GM12878 (cell line): ENCODE results near the gene MUTYH. TPM values are rescaled to one million over a fixed set of nuclear protein-coding genes. Genes with fewer than 3 reads are reported as not detected.

Experiments
- ATAC-seq: fragments of 200-7000 bp; cut with Tn5 transposase; 3 replicates; pipeline ENCODE4 v1.9.1; 2020; ENCODE audit warnings: mild to moderate bottlenecking, moderate library complexity
- BruUV-seq: library from RNA; stranded (reverse); fragments of 400-500 nt; replicated peaks from 2 replicates; lab custom pipeline; 2021; lab: Mats Ljungman, UMichigan
- CTCF ChIA-PET: fragments of 300-600 bp; sonication (Branson Sonifier 250); formaldehyde crosslinking; extraction: SDS; loops from one replicate; lab custom pipeline; 2021; ENCODE audit warnings: inconsistent platforms; lab: Yijun Ruan, JAX
- POLR2A ChIA-PET: fragments of 350-600 bp; formaldehyde crosslinking; extraction: SDS; loops from one replicate; lab custom pipeline; 2021; ENCODE audit warnings: inconsistent platforms; lab: Charles Lee
- RAD21 ChIA-PET: fragments of 300-600 bp; sonication (Branson Sonifier 250); formaldehyde crosslinking; loops from one replicate; lab custom pipeline; 2023; ENCODE audit warnings: antibody characterized with exemption; ENCODE audit not compliant: unreplicated experiment; lab: Charles Lee
- SMC1A ChIA-PET: fragments of 300-600 bp; sonication (Branson Sonifier 250); formaldehyde crosslinking; loops from one replicate; lab custom pipeline; 2023; ENCODE audit not compliant: unreplicated experiment, uncharacterized antibody; lab: Charles Lee
- DNase-seq: peaks from one replicate; pipeline ENCODE4 v3.0.0-alpha.2; 2011; ENCODE audit warnings: low read depth, low spot score
- FAIRE-seq: peaks from 3 replicates; lab custom pipeline; 2011; peaks lifted over from hg19 to GRCh38; lab: Jason Lieb, UNC
- H2AFZ ChIP-seq: 2 replicates; pipeline ENCODE4 v1.6.0; 2011; ENCODE audit warnings: low read depth, low read length, control low read depth; ENCODE audit not compliant: control insufficient read depth
- H3K27ac ChIP-seq: 2 replicates; pipeline ENCODE4 v1.5.1; 2011; ENCODE audit warnings: control low read depth; ENCODE audit not compliant: control insufficient read depth, insufficient read depth
- H3K27me3 ChIP-seq, 2 experiments: replicated peaks in 1 of 2; 2 replicates each; pipeline versions ENCODE4 v1.6.0 to v1.6.1; 2011; ENCODE audit warnings: low read length in 1 of 2; ENCODE audit not compliant: control insufficient read depth in 2 of 2, insufficient read depth in 2 of 2
- H3K36me3 ChIP-seq, 2 experiments: 2 replicates each; pipeline ENCODE4 v1.5.1; 2011; ENCODE audit warnings: low read length in 1 of 2; ENCODE audit not compliant: control insufficient read depth in 2 of 2, insufficient read depth in 2 of 2
- H3K4me1 ChIP-seq: 2 replicates; pipeline ENCODE4 v1.6.1; 2011; ENCODE audit warnings: mild to moderate bottlenecking, low read length, moderate library complexity, mixed read lengths; ENCODE audit not compliant: control insufficient read depth, insufficient read depth
- H3K4me2 ChIP-seq: 2 replicates; pipeline ENCODE4 v1.6.0; 2011; ENCODE audit warnings: control low read depth; ENCODE audit not compliant: control insufficient read depth, insufficient read depth
- H3K4me3 ChIP-seq: fragments of 200-600 bp; sonication (generic); 2 replicates; pipeline ENCODE4 v1.5.1; 2016
- H3K79me2 ChIP-seq: 2 replicates; pipeline ENCODE4 v1.6.0; 2011; ENCODE audit warnings: low read length; ENCODE audit not compliant: control insufficient read depth, insufficient read depth
- H3K9ac ChIP-seq: 2 replicates; pipeline ENCODE4 v1.8.0; 2011; ENCODE audit warnings: low read length, control low read depth, mixed read lengths; ENCODE audit not compliant: control insufficient read depth, insufficient read depth
- H3K9me3 ChIP-seq: replicated peaks from 3 replicates; pipeline ENCODE4 v1.5.1; 2011; ENCODE audit warnings: mild to moderate bottlenecking, low read length; ENCODE audit not compliant: control insufficient read depth, insufficient read depth
- H4K20me1 ChIP-seq: 2 replicates; pipeline ENCODE4 v1.6.0; 2011; ENCODE audit not compliant: control insufficient read depth, insufficient read depth
- FOXK2 ChIP-seq: fragments of 450-650 bp; IDR thresholded peaks from 2 replicates; pipeline ENCODE4 v1.6.1; 2017; ENCODE audit warnings: mild to moderate bottlenecking, moderate library complexity
- MXI1 ChIP-seq: fragments of 150-350 bp; IDR thresholded peaks from 2 replicates; pipeline ENCODE4 v1.6.1; 2011; ENCODE audit warnings: low read depth, mild to moderate bottlenecking, inconsistent platforms, low read length, improper control_type of control experiment
- MYB ChIP-seq: fragments of 150-350 bp; IDR thresholded peaks from 2 replicates; pipeline ENCODE4 v1.6.1; 2014; ENCODE audit warnings: mild to moderate bottlenecking, low read depth, low read length, borderline replicate concordance
- NFXL1 ChIP-seq: fragments of 450-650 bp; IDR thresholded peaks from 2 replicates; pipeline ENCODE4 v1.6.1; 2017; ENCODE audit warnings: antibody characterized with exemption, mild to moderate bottlenecking, borderline replicate concordance
- ZNF207 ChIP-seq: fragments of 450-650 bp; IDR thresholded peaks from 2 replicates; pipeline ENCODE4 v1.6.1; 2014; ENCODE audit warnings: antibody characterized with exemption, mild to moderate bottlenecking, borderline replicate concordance
- in situ Hi-C: fragments of 300-500 bp; cut with MboI; formaldehyde crosslinking; loops from 9 replicates; pipeline ENCODE4 v1.14.3; 2018; ENCODE audit warnings: mixed read lengths
- intact Hi-C: fragments of 100-400 bp; cut with micrococcal nuclease; formaldehyde crosslinking; loops from one replicate; pipeline ENCODE4 v1.14.2; 2022; ENCODE audit not compliant: unreplicated experiment
- polyA plus RNA-seq, 11 experiments: library from polyadenylated mRNA; depleted of rRNA in 4 of 11; unstranded in 6 of 11; stranded (reverse) in 5 of 11; fragments of >200 nt; fragmentation: Nextera tagmentation in 4 of 11; fragmentation: Illumina TruSeq in 1 of 11; extraction: Ambion mirVana in 4 of 11; extraction: Trizol in 1 of 11; gene quantifications; 1 replicate in 1 of 11; 2 replicates in 10 of 11; pipeline versions ENCODE4 v1.2.1 to v1.2.3, GENCODE V29; 2011 to 2016; ENCODE audit warnings: inconsistent platforms in 2 of 11, missing spikeins in 2 of 11, low read depth in 1 of 11
- total RNA-seq, 4 experiments: library from RNA; depleted of rRNA in 3 of 4; stranded (reverse); fragments of >200 nt in 3 of 4; fragmentation: Illumina TruSeq in 1 of 4; extraction: Trizol in 1 of 4; gene quantifications; 2 replicates each; pipeline versions ENCODE4 v1.2.1 to v1.2.3, GENCODE V29; 2013 to 2021
- TF ChIP-seq, protein P1 (sequence below): fragments of 450-650 bp; IDR thresholded peaks from 2 replicates; pipeline ENCODE4 v1.6.1; 2018; ENCODE audit warnings: borderline replicate concordance, mild to moderate bottlenecking; ENCODE audit not compliant: partially characterized antibody
- TF ChIP-seq, protein P2 (sequence below): fragments of 450-650 bp; formaldehyde crosslinking; IDR thresholded peaks from 2 replicates; pipeline ENCODE4 v1.5.0; 2022; ENCODE audit warnings: mild to moderate bottlenecking, missing genetic modification characterization
- TF ChIP-seq, protein P3 (sequence below): fragments of 450-650 bp; IDR thresholded peaks from 2 replicates; pipeline ENCODE4 v1.6.1; 2016; ENCODE audit warnings: mild to moderate bottlenecking, moderate library complexity, borderline replicate concordance
- TF ChIP-seq, protein P4 (sequence below): fragments of 450-650 bp; IDR thresholded peaks from 2 replicates; pipeline ENCODE4 v1.6.1; 2016; ENCODE audit warnings: mild to moderate bottlenecking
- TF ChIP-seq, protein P5 (sequence below): IDR thresholded peaks from 2 replicates; pipeline ENCODE4 v1.6.1; 2012; ENCODE audit warnings: low read depth, low read length, improper control_type of control experiment

Gene MUTYH
- total and polyA plus RNA-seq, 10 of the 15 experiments (the other 5 are each of a cell fraction or from before 2014, with no cell fraction given), result 2.5 to 42.0 (median 30.0) TPM

DNA sequence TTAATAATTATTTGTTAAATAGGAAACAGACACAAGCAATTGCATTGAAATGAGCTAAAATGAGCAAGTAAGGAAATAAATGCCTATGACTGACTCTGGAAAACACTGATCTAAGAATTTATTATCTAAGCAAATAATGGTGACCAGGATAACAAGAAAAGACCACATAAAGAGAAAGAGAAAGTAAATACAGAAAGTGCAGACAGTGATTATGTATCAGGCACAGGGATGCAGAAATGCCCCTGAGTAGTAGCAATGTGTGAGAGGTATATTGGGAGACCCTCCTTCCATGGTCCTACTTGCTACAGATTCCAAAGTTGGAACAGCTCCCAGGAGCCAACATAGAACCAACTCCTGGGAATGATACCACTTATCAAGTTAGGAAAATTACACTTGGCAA lies 33.3 kb upstream of the MUTYH start:
- peak; percentile 69 for ATAC-seq
- in situ Hi-C loops, result no loop called here
- Histone ChIP-seq H3K27me3 (no peaks in the 10 kb centered on the region), H4K20me1 (no peaks in the 10 kb centered on the region), H3K9me3 (no peaks in the 10 kb centered on the region; the same call in 2 of the 3 replicates), H3K27ac (peak overlapping the region; percentile 31; the same call in 1 of the 2 replicates), H3K4me2 (peak overlapping the region; percentile 26), H3K4me3 (no peak overlapping the region), H2AFZ (no peak overlapping the region; the same call in 1 of the 2 replicates), H3K4me1 (peaks cover 49% of the 10 kb centered on the region), H3K79me2 (no peaks in the 10 kb centered on the region), H3K9ac (no peak overlapping the region), H3K36me3 (no peaks in the 10 kb centered on the region)
- SMC1A ChIA-PET, result interaction anchor here (0.7 to 2.1 kb wide), 8 partner anchors 8 to 163 kb away, joined by 3 to 17 read pairs (median 3); partner anchors contain the start of gene TESK2
- DNase-seq, result no peak
- RAD21 ChIA-PET, result interaction anchor here (0.5 to 6.2 kb wide), 6 partner anchors 9 to 117 kb away, joined by 3 to 38 read pairs (median 4); partner anchors contain the start of gene TESK2
- BruUV-seq, result no TSS peak
- intact Hi-C loops, result no loop called here
- POLR2A ChIA-PET, result interaction anchor here (0.8 to 1.1 kb wide), 2 partner anchors 9 to 18 kb away, joined by 3 to 4 read pairs; no protein-coding TSS in a partner anchor
- no peak for FAIRE-seq
- CTCF ChIA-PET, result interaction anchor here (0.6 to 4.8 kb wide), 7 partner anchors 9 to 197 kb away, joined by 3 to 21 read pairs (median 7); no protein-coding TSS in a partner anchor
- no peak for TF ChIP-seq MXI1
- no peak for TF ChIP-seq NFXL1
- TF ChIP-seq, protein P1, sequence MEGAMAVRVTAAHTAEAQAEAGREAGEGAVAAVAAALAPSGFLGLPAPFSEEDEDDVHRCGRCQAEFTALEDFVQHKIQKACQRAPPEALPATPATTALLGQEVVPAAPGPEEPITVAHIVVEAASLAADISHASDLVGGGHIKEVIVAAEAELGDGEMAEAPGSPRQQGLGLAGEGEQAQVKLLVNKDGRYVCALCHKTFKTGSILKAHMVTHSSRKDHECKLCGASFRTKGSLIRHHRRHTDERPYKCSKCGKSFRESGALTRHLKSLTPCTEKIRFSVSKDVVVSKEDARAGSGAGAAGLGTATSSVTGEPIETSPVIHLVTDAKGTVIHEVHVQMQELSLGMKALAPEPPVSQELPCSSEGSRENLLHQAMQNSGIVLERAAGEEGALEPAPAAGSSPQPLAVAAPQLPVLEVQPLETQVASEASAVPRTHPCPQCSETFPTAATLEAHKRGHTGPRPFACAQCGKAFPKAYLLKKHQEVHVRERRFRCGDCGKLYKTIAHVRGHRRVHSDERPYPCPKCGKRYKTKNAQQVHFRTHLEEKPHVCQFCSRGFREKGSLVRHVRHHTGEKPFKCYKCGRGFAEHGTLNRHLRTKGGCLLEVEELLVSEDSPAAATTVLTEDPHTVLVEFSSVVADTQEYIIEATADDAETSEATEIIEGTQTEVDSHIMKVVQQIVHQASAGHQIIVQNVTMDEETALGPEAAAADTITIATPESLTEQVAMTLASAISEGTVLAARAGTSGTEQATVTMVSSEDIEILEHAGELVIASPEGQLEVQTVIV, result no peak
- TF ChIP-seq, protein P2, sequence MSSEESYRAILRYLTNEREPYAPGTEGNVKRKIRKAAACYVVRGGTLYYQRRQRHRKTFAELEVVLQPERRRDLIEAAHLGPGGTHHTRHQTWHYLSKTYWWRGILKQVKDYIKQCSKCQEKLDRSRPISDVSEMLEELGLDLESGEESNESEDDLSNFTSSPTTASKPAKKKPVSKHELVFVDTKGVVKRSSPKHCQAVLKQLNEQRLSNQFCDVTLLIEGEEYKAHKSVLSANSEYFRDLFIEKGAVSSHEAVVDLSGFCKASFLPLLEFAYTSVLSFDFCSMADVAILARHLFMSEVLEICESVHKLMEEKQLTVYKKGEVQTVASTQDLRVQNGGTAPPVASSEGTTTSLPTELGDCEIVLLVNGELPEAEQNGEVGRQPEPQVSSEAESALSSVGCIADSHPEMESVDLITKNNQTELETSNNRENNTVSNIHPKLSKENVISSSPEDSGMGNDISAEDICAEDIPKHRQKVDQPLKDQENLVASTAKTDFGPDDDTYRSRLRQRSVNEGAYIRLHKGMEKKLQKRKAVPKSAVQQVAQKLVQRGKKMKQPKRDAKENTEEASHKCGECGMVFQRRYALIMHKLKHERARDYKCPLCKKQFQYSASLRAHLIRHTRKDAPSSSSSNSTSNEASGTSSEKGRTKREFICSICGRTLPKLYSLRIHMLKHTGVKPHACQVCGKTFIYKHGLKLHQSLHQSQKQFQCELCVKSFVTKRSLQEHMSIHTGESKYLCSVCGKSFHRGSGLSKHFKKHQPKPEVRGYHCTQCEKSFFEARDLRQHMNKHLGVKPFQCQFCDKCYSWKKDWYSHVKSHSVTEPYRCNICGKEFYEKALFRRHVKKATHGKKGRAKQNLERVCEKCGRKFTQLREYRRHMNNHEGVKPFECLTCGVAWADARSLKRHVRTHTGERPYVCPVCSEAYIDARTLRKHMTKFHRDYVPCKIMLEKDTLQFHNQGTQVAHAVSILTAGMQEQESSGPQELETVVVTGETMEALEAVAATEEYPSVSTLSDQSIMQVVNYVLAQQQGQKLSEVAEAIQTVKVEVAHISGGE (CRISPR knock-in tag), result no peak
- TF ChIP-seq, protein P3, sequence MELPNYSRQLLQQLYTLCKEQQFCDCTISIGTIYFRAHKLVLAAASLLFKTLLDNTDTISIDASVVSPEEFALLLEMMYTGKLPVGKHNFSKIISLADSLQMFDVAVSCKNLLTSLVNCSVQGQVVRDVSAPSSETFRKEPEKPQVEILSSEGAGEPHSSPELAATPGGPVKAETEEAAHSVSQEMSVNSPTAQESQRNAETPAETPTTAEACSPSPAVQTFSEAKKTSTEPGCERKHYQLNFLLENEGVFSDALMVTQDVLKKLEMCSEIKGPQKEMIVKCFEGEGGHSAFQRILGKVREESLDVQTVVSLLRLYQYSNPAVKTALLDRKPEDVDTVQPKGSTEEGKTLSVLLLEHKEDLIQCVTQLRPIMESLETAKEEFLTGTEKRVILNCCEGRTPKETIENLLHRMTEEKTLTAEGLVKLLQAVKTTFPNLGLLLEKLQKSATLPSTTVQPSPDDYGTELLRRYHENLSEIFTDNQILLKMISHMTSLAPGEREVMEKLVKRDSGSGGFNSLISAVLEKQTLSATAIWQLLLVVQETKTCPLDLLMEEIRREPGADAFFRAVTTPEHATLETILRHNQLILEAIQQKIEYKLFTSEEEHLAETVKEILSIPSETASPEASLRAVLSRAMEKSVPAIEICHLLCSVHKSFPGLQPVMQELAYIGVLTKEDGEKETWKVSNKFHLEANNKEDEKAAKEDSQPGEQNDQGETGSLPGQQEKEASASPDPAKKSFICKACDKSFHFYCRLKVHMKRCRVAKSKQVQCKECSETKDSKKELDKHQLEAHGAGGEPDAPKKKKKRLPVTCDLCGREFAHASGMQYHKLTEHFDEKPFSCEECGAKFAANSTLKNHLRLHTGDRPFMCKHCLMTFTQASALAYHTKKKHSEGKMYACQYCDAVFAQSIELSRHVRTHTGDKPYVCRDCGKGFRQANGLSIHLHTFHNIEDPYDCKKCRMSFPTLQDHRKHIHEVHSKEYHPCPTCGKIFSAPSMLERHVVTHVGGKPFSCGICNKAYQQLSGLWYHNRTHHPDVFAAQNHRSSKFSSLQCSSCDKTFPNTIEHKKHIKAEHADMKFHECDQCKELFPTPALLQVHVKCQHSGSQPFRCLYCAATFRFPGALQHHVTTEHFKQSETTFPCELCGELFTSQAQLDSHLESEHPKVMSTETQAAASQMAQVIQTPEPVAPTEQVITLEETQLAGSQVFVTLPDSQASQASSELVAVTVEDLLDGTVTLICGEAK, result no peak
- TF ChIP-seq, protein P4, sequence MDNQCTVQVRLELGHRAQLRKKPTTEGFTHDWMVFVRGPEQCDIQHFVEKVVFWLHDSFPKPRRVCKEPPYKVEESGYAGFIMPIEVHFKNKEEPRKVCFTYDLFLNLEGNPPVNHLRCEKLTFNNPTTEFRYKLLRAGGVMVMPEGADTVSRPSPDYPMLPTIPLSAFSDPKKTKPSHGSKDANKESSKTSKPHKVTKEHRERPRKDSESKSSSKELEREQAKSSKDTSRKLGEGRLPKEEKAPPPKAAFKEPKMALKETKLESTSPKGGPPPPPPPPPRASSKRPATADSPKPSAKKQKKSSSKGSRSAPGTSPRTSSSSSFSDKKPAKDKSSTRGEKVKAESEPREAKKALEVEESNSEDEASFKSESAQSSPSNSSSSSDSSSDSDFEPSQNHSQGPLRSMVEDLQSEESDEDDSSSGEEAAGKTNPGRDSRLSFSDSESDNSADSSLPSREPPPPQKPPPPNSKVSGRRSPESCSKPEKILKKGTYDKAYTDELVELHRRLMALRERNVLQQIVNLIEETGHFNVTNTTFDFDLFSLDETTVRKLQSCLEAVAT, result no peak
- no peak for TF ChIP-seq FOXK2
- no peak for TF ChIP-seq ZNF207
- no peak for TF ChIP-seq MYB
- TF ChIP-seq, protein P5, sequence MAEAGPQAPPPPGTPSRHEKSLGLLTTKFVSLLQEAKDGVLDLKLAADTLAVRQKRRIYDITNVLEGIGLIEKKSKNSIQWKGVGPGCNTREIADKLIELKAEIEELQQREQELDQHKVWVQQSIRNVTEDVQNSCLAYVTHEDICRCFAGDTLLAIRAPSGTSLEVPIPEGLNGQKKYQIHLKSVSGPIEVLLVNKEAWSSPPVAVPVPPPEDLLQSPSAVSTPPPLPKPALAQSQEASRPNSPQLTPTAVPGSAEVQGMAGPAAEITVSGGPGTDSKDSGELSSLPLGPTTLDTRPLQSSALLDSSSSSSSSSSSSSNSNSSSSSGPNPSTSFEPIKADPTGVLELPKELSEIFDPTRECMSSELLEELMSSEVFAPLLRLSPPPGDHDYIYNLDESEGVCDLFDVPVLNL, result no peak
